Left cardiac atrium (tissue), 4 donors: ENCODE results near the gene ZNF280C. TPM values are rescaled to one million over a fixed set of nuclear protein-coding genes. Genes with fewer than 3 reads are reported as not detected.
"Not testable (repeated sequence)": the region's sequence is repeated elsewhere in the genome, so short reads cannot be mapped to it uniquely, and the experiment has no call there.

Experiments
- ATAC-seq, 2 donors: fragments of 200-7000 bp; cut with Tn5 transposase; one replicate each; pipeline ENCODE4 v1.9.1; 2020; ENCODE audit warnings: mild to moderate bottlenecking in 2 of 2, moderate library complexity in 2 of 2
- DNase-seq: peaks from one replicate; pipeline ENCODE4 v3.0.0-alpha.2; 2020
- intact Hi-C, 2 donors: fragments of 100-400 bp; cut with DNase I; formaldehyde crosslinking; loops; one replicate each; pipeline versions ENCODE4 v1.14.1 to v1.15.1; 2022 to 2023
- total RNA-seq, 2 donors: library from RNA; stranded (reverse); fragmentation: NEBNext Ultra II Directional; extraction: Animal tissue kit (Norgen Biotek cat#: 25700); gene quantifications; one replicate each; pipeline ENCODE4 v1.2.1, GENCODE V29; 2021
- donor health status: DM: no; HTN: yes; CAD: no.
- donor health status: DM: no; HTN: yes; CAD: no; lungs with severe emphysema.
- donor health status: DM: yes; HTN: yes; CAD: no.
- donor health status: Dilated cardiomyopathy.

The ZNF280C gene
- total RNA-seq, 2 donors from 2014 or later = 2.1 to 2.3 TPM

- DNase-seq = no peak
- ATAC-seq = no peak
- intact Hi-C loops = no loop called here
Observed at GRCh38 chrX:130264573-130264972, 4.1 kb downstream of the ZNF280C start.

DNA sequence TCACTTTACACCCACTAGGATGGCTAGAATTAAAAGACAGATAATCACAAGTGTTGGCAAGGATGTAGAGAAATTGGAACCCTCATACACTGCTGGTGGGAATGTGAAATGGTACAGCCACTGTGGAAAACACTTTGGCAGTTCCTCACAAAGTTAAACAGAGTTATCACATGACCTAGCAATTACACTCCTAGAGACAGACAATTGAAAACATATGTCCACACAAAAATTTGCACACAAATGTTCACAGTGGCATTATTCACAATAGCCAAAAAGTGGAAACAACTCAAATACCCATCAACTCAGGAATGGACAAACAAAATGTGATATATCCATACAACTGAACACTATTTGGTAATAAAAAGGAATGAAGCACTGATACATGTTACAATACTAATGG, 5.7 kb downstream of the ZNF280C start:
- DNase-seq = no peak
- no peak for ATAC-seq
- intact Hi-C loops = no loop called here

DNA sequence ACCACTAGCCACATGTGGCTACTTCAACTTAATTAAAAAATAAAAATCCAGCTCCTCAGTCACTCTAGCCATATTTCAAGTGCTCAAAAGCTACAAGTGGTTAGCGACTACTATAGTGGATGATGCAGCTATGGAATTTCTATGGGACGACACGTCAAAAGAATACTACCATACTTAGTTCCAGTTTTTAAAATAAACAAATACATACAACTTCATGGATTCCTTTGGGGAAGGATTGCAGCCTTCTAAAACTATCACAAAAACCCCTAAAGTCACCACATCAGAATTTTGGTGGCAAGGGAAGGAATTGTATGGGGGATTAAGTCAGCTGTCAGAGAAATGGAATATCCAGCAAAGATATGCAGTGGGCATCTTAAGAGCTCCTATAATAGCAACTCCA, 6.5 kb downstream of the ZNF280C start:
- ATAC-seq (no peak), DNase-seq (no peak)
- intact Hi-C loops = no loop called here

DNA sequence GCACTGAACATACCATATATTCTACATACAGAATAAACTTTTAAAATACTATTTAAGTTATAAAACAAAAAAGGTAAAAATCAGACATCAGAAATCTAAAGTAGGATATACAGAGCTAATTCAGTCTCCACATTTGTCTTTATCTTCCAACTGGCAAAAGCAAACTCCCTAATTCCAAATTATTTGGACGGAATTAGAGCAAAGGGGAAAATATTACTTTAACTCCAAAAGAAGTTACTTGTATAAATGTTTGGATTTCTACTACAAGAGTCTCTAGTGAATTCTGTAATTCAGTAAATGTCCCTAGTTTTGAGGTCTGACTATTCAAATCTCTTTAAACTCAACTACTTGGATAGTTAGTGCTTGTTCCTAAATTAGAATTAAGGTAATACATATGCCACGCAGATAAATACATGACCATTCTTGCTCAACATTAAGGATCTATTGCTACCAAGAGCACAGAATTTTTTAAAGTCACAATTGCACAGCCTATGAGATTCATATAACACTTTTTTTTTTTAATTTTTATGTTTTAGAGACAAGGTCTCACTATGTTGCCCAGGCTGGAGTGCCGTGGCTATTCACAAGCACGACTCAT, 7.3 kb downstream of the ZNF280C start:
- no peak for ATAC-seq
- DNase-seq = no peak
- intact Hi-C loops = no loop called here

- DNase-seq (no peak), ATAC-seq (no peak)
- intact Hi-C loops = no loop called here
Observed at GRCh38 chrX:130260316-130260715, 8.4 kb downstream of the ZNF280C start.

DNA sequence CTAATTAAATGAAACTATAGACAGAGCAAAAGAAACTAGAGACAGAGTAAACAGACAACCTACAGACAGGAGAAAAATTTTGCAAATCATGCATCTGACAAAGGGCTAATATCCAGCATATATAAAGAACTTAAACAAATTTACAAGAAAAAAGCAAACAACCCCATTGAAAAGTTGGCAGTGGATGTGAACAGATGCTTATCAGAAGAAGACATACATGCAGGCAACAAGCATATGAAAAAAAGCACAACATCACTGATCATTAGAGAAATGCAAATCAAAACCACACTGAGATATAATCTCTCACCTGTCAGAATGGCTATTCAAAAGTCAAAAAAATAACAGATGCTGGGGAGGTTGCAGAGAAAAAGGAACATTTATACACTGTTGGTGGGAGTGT, 14.8 kb downstream of the ZNF280C start:
- intact Hi-C loops = no loop called here
- DNase-seq (no peak), ATAC-seq (no peak)

DNA sequence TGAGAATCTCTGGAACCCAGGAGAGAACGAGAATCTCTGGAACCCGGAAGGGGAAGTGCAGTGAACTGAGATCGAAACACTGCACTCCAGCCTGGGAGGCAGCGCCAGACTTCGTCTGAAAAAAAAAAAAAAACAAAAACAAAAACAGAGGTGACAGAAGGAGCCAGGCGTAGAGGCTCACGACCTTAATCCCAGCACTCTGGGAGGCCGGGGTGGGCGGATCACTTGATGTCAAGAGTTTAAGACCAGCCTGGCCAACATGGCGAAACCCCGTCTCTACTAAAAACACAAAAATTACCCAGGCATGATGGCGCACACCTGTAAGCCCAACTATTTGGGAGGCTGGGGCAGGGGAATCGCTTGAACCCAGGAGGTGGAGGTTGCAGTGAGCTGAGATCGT, 17.0 kb downstream of the ZNF280C start:
- intact Hi-C loops = no loop called here
- no peak for ATAC-seq

GRCh38 chrX:130247996-130248395, 20.7 kb downstream of the ZNF280C start:
- no peak for ATAC-seq
- intact Hi-C loops = no loop called here
- DNase-seq = no peak

More for the DNA sequence above, 17.0 kb downstream of the ZNF280C start:
- DNase-seq = no peak

- no peak for ATAC-seq
Observed at GRCh38 chrX:130246084-130246483, 22.6 kb downstream of the ZNF280C start.

DNA sequence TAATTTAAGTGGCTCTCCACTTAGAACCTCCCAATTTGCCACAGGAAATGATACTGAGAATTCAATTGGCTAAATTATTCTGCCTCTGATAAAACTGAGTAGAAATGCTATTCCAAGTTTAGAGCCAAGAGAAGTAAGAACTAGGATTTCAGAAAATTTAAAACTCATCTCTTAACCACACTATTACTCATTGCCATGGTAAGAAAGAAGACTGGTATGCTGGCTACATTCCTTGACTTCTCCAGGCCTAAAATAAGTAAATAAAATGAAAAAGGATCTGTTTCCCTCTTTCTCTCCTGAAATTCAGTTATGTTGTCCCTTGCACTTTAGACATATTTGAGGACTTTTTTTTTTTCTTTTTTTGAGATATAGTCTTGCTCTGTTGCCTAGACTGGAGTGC, 23.3 kb downstream of the ZNF280C start:
- intact Hi-C loops = no loop called here
- DNase-seq (no peak), ATAC-seq (no peak)

More at GRCh38 chrX:130246084-130246483, 22.6 kb downstream of the ZNF280C start:
- no peak for DNase-seq
- intact Hi-C loops = no loop called here

- intact Hi-C loops, ATAC-seq, DNase-seq: not testable (repeated sequence)
Observed at GRCh38 chrX:130231184-130231583, 37.5 kb downstream of the ZNF280C start.

GRCh38 chrX:130228871-130229270, 39.8 kb downstream of the ZNF280C start:
- intact Hi-C loops = no loop called here
- ATAC-seq = no peak

DNA sequence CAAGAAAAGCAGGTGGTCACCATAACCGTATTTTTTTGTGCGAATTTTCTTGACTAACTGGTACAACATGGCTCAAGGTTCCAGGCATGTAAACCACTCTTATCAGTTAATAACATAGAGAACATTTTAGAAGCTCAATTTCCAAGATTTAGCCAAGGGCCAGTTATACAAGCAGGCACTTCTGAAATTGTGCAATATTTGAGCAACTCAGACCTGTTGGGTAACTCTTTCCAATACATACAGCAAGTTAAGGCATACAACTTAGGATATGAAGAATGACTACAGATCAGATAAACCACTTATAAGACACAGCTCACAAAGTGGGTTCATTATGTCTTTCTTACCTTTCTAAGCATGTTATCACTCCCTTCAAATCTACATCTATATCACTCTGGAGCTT, 43.9 kb downstream of the ZNF280C start:
- ATAC-seq (no peak), DNase-seq (no peak)
- intact Hi-C loops = no loop called here

More at GRCh38 chrX:130228871-130229270, 39.8 kb downstream of the ZNF280C start:
- DNase-seq = no peak

- ATAC-seq (no peak), DNase-seq (no peak)
- intact Hi-C loops = no loop called here
Observed at GRCh38 chrX:130216320-130216719, 52.4 kb downstream of the ZNF280C start.

DNA sequence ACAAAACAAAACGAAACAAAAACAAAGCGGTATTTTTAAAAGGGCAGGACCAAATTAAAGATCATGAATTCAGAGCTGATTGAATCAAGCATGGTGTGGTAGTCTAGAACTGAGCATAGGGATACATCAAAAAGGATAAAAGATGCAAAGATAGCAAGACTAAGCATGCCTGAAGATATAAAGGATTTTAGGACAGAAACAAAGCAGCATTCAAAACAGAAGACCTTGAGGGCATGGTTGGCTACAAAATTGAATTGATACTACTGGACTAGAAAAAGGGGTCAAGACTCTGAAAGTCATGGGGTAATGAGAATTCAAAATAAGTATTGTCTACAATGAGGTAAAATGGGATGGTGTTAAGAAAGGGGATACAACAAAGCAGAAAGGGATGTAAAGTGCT, 55.3 kb downstream of the ZNF280C start:
- ATAC-seq = no peak
- intact Hi-C loops = no loop called here
- no peak for DNase-seq

- ATAC-seq = no peak
- intact Hi-C loops = no loop called here
- no peak for DNase-seq
Observed at GRCh38 chrX:130212371-130212770, 56.3 kb downstream of the ZNF280C start.

DNA sequence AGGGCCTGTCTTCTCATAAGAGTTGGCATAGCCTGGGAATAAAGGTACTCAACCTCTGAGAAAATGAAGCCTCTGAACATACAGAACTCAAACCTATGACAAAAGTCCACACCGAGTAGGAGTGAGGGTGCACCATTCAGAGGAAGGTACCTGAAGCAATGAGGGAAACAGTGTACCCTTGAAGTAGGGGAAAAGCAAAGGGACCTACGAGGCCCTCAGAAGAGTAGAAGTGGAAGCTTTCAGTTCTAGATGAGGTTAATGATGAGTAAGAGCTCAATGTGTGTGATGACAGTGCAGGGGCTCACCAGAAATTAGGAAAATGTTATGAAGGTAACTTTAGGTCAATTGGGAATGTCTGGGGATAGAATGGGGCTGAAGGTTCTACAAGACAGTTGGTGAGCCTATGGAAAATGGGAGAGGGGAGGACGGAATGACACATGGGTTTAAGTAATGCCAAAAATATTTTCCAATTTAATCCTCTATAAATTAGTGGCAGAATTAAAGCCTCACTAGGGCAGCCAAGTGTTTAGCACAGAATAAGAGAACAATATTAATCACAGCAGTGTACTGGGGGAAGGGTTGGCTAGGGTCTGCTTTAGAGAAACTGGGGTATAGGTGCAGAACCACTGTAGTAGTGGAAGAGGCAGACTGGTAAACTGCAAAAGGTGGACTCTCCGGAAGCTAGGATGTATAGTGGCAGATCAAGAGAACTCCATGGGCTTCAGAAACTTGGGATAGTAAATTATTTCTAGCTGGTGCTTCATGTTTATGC, 57.1 kb downstream of the ZNF280C start:
- DNase-seq (no peak), ATAC-seq (no peak)
- intact Hi-C loops = no loop called here

DNA sequence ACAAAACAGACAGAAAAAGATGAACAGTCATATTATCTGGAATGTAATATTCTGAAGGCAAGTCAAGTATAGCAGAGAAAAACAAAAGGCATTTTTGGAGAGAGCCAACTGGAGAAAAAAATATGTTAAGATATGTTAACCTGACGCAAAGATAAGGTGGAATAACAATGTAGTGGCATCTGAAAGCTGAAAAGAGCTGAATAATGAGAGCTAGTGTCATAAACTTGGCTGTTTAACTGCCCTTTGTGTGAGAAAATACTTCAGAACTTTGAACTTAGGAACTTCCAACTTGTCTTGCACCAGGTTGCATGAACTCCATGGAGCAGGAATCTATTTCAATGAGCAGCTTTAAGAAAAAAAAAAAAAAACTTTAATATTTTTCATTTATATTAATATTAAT, 64.1 kb downstream of the ZNF280C start:
- intact Hi-C loops = no loop called here
- DNase-seq = no peak
- ATAC-seq = no peak

DNA sequence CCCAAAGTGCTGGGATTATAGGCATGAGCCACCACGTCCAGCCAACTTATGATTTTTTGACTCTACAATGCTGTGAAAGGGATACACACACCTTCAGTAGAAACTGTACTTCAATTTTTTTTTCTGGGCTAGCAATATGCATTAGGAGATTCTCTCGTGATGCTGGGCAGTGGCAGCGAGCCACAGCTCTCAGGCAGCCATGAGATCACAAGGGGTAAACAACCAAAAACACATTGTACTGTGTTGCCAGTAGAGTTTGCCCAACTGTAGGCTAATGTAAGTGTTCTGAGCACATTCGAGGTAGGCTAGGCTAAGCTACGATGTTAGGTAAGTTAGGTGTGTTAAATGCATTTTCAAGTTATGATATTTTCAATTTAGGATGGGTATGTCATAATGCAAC, 71.2 kb downstream of the ZNF280C start:
- DNase-seq (no peak), ATAC-seq (no peak)
- intact Hi-C loops = loop anchor here in 1 of 2 donors (10.0 kb wide), 2 partner anchors 273 to 593 kb away; no protein-coding TSS in a partner anchor

DNA sequence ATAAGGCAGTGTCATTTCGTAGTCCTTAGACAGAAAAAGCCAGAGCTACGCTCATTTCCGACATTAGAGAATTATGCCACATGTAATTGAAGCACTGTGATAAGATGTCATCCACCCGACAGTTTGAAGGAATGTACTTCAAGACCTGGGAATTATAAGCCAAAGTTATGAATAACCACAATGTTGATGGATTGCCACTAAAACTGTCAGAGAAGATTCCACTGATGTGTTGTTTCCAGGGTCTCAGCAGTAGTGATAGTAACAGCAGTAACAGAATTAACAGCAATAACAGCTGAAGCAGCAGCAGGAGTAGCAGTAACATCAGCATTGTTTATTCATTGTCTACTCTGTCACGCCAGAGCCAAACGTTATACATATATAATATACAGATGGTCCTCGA, 72.2 kb downstream of the ZNF280C start:
- DNase-seq = no peak

GRCh38 chrX:130190801-130191200, 77.9 kb downstream of the ZNF280C start:
- DNase-seq = no peak
- intact Hi-C loops = loop anchor here (5.0 to 10.0 kb wide), 3 partner anchors 108 to 586 kb away; no protein-coding TSS in a partner anchor
- no peak for ATAC-seq

More for the DNA sequence above, 72.2 kb downstream of the ZNF280C start:
- ATAC-seq = no peak
- intact Hi-C loops = loop anchor here in 1 of 2 donors (10.0 kb wide), 2 partner anchors 272 to 592 kb away; no protein-coding TSS in a partner anchor
